GM12865 (cell line): ENCODE data around the gene PCDH20.

Experiments
- DNase-seq: peaks from one replicate; pipeline ENCODE4 v3.0.0; 2010; ENCODE audit warnings: low read depth
- H3K4me3 ChIP-seq: 2 replicates; pipeline ENCODE4 v1.5.1; 2011; ENCODE audit warnings: mild to moderate bottlenecking, low read depth, low read length, control low read depth
- TF ChIP-seq, protein P1 (sequence below): IDR thresholded peaks from 2 replicates; pipeline ENCODE4 v1.5.1; 2011; ENCODE audit warnings: low read length, control low read depth, low read depth, inconsistent platforms; ENCODE audit not compliant: insufficient read depth; ENCODE audit errors: missing control alignments

The PCDH20 gene, protein sequence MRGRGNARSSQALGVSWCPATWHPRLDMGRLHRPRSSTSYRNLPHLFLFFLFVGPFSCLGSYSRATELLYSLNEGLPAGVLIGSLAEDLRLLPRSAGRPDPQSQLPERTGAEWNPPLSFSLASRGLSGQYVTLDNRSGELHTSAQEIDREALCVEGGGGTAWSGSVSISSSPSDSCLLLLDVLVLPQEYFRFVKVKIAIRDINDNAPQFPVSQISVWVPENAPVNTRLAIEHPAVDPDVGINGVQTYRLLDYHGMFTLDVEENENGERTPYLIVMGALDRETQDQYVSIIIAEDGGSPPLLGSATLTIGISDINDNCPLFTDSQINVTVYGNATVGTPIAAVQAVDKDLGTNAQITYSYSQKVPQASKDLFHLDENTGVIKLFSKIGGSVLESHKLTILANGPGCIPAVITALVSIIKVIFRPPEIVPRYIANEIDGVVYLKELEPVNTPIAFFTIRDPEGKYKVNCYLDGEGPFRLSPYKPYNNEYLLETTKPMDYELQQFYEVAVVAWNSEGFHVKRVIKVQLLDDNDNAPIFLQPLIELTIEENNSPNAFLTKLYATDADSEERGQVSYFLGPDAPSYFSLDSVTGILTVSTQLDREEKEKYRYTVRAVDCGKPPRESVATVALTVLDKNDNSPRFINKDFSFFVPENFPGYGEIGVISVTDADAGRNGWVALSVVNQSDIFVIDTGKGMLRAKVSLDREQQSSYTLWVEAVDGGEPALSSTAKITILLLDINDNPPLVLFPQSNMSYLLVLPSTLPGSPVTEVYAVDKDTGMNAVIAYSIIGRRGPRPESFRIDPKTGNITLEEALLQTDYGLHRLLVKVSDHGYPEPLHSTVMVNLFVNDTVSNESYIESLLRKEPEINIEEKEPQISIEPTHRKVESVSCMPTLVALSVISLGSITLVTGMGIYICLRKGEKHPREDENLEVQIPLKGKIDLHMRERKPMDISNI

DNA sequence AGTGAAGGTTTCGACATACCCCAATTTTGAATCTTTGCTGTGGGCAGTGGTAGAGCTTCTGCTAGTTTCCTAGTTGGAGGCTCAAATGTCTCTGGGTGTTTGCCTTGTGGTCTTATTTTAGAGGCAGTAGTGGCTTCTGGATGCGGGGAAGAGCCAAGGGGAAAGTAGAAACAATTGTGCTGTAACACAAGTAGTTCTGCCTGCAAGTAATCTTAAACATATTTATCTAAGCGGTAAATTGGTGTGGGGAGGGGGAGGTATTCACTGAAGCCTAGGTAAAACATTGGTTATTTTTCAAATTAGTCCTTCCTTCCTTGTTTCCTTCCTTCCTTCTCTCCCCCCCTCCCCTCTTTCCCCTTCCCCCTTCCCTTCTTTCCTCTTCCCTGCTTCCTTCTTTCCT lies at the start of gene PCDH20:
PCDH20 (minus strand) TSS at position 101 of the 400 bp plus-strand sequence. CDS start 691 bp downstream, outside the sequence.
- TF ChIP-seq, protein P1, sequence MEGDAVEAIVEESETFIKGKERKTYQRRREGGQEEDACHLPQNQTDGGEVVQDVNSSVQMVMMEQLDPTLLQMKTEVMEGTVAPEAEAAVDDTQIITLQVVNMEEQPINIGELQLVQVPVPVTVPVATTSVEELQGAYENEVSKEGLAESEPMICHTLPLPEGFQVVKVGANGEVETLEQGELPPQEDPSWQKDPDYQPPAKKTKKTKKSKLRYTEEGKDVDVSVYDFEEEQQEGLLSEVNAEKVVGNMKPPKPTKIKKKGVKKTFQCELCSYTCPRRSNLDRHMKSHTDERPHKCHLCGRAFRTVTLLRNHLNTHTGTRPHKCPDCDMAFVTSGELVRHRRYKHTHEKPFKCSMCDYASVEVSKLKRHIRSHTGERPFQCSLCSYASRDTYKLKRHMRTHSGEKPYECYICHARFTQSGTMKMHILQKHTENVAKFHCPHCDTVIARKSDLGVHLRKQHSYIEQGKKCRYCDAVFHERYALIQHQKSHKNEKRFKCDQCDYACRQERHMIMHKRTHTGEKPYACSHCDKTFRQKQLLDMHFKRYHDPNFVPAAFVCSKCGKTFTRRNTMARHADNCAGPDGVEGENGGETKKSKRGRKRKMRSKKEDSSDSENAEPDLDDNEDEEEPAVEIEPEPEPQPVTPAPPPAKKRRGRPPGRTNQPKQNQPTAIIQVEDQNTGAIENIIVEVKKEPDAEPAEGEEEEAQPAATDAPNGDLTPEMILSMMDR, result no peak
- H3K4me3 ChIP-seq, result no peak within 1 kb of the TSS
- no peak for DNase-seq

DNA sequence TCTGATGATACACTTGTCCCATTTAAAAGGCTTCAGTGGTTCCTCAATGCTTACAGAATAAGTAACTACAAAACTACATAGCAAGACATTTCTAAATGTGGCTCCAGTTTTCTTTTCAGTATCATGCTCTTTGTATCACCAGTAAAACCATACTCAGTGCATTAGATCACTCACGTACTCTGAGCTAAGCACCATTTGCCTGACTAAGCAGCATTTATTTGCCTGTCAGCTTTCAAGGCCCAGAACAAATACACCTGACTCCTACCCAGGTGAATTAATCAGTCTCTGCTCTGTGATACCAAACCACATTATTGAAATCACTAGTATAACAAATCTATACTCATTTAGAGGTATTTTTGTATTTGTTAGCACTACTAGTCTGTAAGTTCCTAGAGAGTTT lies 47.4 kb upstream of the PCDH20 start:
- TF ChIP-seq, protein P1, result no peak
- no peak for DNase-seq
- no peak overlapping the region for H3K4me3 ChIP-seq

DNA sequence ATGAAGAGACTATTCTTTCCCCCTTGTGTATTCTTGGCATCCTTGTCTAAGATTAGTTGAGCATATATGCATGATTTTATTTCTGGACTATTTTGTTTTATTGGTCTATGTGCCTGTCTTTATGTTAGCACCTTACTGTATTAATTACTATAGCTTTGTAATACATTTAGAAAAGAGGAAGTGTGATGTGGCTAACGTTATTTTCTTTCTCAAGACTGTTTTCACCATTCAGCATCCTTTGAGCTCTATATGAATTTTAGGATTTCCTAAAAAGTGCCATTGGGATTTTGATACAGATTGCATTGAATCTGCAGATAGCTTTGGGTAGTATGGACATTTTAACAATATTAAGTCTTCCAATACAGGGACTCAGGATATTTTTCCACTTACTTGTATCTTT lies 37.5 kb upstream of the PCDH20 start:
- no peak for DNase-seq
- TF ChIP-seq, protein P1, result no peak
- no peak overlapping the region for H3K4me3 ChIP-seq

DNA sequence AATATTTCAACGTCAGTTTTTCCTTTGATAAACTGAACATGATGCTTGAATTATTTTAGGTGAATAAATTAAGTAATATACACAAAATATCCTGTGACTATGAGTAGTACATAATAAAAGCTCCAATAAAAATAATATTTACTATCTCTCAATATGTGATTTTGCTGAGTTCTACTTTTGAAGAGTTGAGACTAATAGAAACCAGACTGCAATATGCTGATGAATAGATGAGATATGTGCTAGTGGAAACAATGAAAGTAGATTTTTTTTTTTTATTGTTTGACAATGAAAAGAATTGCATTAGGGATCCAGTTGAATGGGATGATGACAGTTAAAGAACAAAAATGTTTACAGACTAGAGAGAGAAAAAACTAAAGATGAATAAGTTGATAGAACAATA lies 16.4 kb upstream of the PCDH20 start:
- no peak overlapping the region for H3K4me3 ChIP-seq
- no peak for DNase-seq
- TF ChIP-seq, protein P1, result no peak

DNA sequence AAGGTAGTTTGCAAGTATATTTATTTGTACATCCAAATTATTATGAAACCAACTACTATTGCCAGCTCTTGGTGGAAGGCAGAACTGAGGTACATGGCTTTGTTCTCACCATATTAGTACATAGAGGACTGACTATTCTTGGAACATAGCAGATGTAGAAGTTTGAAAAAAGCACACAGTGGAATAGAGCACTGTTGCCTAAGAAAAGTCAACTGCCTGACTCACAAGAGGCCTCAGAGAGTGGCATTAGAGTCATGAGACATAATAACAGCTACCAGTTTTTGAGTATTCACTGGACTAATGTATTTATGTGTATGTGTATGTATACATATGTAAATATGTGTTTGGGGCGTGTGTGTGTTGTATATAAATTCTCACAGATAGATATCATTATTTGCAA lies 8.3 kb upstream of the PCDH20 start:
- DNase-seq, result no peak
- TF ChIP-seq, protein P1, result no peak
- H3K4me3 ChIP-seq, result no peak overlapping the region

DNA sequence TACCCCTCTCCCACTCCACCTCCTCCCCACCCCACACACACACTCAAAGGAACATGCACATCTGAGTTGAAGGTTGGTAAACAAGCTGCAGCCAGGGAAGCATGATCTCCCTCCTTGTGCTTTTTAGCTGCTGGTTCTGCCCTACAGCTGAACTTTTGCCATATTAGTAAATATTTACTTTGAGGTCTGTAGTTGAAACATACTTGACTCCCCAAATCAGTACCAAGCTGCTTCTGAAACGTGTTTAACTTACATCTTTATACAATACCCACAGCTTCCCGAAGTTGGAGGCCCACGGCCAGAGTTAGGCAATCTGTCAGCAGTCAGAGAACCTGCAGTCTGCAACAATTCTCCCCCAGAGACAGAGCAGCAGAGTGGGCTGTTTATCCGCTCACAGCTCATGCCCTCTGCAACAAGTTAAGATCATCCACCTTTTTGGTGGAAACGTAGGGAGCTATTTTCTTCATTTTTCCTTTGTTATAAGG lies 1.5 kb upstream of the PCDH20 start:
- no peak overlapping the region for H3K4me3 ChIP-seq
- DNase-seq, result no peak
- TF ChIP-seq, protein P1, result no peak
